Activated T-cell treated with anti-CD3 and anti-CD28 coated beads for 48 hours (primary cell): Measurements from ENCODE around the gene NCAPD3.
A peak's percentile ranks its signal among the peaks of the same experiment; 100 is the strongest.

Experiments used
- DNase-seq: peaks from one replicate; pipeline ENCODE4 v3.0.0-alpha.2; 2020; ENCODE audit warnings: low read depth

Gene NCAPD3

DNA sequence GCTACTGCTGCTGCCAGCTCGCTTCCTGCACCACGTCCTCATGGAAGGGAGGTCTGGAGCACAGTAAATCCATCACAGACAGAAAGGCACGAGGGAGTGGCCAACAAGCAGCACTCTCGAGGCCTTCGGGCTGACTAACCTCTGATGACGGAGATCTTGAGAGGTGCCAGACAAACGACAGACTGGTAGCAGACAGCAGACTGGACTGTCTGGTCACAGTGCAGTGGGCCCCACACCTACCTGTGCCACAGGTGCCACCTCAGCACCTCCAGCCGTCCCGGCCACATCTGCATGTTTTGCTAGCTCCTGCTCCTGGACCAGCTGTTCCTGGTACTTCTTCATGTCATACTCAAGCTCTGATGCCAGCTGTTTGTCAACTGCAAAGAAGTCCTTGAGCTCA lies 64.1 kb downstream of the NCAPD3 start:
- DNase-seq: no peak

- DNase-seq: no peak
These were observed 65.7 kb downstream of the NCAPD3 start for GRCh38 chr11:134158023-134158422.

GRCh38 chr11:134157451-134157850 lies 66.3 kb downstream of the NCAPD3 start:
- no peak for DNase-seq

DNA sequence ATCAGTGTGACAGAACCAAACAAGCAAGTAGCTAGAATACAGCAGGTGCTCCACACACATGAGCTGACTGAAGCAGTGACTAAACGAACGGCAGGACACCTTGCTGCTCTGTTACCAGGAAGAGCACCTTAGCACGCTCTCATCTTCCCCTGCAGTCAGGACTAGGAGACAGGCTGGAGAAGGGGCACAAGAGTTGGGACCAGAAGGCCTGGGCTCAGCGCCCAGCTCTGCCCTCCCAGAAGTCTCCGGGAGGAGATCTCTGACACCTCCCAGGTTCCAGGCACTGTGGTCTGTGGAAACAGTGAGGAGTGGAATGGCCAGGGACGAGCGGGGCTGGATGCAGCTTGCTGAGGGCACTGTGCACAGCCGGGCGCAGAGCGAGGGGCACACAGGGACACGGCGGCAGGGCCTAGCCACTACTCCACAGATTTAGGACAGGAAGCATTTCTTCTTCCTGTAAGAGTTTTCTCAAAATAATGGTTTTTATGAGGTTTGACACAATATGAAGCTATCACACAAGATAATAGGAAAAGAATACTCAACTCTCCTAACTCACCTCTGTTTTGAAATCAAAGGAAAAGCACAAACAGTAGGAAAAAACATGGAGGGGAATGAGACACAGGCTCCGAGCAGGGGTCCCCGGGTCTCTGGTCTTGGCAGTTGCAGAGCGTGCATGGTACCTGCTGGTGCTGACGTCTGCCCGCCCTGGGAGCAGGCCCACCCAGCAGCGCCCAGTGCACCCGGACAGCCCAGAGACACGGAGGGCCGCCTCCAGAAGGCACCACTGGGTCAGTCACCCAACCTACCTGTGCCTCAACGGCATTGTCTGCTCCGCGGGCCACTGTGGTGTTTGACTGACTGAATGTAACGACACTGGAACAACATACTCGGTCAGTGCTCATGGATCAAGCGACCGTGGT lies 67.6 kb downstream of the NCAPD3 start:
- no peak for DNase-seq

DNA sequence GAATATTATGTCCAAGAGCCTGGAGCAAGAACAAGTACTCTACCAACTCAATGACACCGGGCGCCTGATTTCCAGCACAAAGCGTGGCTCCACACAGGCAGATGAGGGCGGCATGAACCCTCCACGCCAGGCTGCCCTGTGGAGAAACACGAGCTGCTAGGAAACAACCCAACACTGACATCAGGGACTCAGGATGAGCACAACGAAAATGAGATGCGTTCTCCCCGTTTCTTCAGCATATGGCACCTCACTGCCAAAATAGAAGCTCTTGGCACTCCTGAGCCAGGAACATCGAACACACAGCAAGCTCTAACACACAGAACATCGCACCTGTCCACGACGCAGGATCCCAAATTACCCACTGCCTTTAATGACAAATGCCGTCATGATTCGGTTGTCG lies 68.3 kb downstream of the NCAPD3 start:
- DNase-seq: no peak

DNA sequence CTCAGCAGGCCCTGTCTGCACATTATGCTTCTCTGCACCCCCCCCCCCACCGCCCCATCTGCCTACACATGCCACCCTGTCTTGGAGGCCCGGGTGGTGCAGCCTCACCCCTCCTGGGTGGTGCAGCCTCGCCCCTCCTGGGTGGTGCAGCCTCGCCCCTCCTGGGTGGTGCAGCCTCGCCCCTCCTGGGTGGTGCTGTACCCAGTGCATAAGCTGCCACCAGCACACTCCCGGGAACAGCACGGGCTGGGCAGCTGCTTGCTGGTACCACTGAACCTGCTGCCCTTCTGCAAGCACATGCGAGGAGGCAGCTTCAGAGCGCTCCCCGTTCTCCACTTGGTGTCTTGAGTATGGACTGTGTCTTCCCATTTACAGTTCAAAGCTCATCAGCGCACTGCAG lies 69.3 kb downstream of the NCAPD3 start:
- DNase-seq: no peak

- no peak for DNase-seq
These were observed 70.4 kb downstream of the NCAPD3 start for GRCh38 chr11:134153147-134153905.

DNA sequence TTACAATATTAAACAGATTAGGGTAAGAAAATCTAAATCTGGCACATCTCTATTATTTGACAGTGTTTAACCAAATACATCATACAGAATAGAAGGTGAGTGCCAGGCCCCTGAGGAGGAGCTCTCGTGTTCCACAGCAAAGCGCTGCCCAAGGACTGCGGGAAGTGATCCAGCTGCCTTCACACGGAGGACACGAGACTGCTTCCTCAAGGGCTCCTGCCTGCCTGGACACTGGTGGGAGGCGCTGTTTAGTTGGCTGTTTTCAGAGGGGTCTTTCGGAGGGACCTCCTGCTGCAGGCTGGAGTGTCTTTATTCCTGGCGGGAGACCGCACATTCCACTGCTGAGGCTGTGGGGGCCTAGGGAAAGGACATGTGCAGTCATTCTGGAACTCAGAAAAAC lies 71.1 kb downstream of the NCAPD3 start:
- no peak for DNase-seq

- no peak for DNase-seq
These were observed 72.6 kb downstream of the NCAPD3 start for GRCh38 chr11:134151083-134151747.

DNA sequence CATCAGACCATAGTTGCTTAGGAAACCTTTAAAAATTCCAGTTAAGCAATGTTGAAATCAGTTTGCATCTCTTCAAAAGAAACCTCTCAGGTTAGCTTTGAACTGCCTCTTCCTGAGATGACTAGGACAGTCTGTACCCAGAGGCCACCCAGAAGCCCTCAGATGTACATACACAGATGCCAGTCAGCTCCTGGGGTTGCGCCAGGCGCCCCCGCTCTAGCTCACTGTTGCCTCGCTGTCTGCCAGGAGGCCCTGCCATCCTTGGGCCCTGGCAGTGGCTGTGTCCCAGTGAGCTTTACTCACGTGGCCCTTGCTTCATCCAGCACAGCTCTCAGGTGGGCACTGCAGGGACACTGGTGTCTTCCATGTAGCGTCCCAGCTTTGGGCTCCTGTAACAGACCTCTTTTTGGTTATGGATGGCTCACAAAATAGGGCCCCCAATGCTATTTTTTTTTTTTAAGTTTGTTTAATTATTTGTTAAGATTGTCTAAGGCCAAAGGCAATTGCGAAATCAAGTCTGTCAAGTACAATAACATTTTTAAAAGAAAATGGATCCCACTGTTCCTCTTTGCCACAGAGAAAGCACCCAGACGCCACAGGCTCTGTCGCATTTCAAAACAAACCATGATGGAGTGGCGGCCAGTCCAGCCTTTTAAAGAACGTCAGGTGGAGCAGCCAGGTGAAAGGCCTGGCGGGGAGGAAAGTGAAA lies 73.4 kb downstream of the NCAPD3 start:
- DNase-seq: no peak

DNA sequence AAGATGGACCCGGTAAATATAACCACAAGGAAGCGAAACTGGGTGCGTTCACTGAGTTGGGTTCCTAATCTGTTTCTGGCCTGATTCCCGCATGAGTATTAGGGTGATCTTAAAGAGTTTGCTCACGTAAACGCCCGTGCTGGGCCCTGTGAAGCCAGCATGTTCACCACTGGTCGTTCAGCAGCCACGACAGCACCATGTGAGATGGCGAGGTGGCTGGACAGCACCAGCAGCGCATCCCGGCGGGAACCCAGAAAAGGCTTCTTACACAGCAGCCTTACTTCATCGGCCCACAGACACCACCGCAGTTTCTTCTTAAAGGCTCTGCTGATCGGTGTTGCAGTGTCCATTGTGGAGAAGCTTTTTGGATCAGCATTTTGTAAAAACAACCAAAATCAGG lies 74.4 kb downstream of the NCAPD3 start:
- no peak for DNase-seq

GRCh38 chr11:134146598-134146997 lies 77.2 kb downstream of the NCAPD3 start:
- no peak for DNase-seq

- DNase-seq: no peak
These were observed 78.1 kb downstream of the NCAPD3 start for GRCh38 chr11:134145715-134146114.

- DNase-seq: no peak
These were observed 79.0 kb downstream of the NCAPD3 start for GRCh38 chr11:134144744-134145143.

DNA sequence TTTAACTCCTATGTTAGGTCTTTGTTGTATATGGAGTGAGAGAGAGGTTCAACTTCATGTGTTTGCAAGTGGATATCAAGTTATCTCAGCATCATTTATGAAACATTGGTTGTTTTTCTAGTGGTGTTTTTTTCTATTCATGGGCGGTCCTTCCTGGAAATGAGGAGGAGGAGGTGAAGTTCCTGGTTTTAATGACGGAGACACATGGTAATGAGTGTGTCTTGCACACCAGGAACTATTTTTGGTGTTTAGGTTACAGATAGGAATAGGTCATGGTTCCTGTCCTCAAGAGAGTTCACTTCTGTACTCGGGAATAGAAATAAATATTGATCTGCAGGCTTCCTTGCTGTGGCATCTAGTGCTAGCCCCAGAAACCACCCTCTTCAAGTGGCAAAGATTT lies 80.0 kb downstream of the NCAPD3 start:
- DNase-seq: no peak

GRCh38 chr11:134142536-134142935 lies 81.2 kb downstream of the NCAPD3 start:
- DNase-seq: no peak

- DNase-seq: no peak
These were observed 82.7 kb downstream of the NCAPD3 start for GRCh38 chr11:134140961-134141490.

- peak; percentile 15 for DNase-seq
These were observed 83.9 kb downstream of the NCAPD3 start for GRCh38 chr11:134139873-134140331.

GRCh38 chr11:134139303-134139872 lies 84.4 kb downstream of the NCAPD3 start:
- DNase-seq: no peak

- no peak for DNase-seq
These were observed 85.4 kb downstream of the NCAPD3 start for GRCh38 chr11:134138376-134138775.

GRCh38 chr11:134134167-134134566 lies 89.6 kb downstream of the NCAPD3 start:
- no peak for DNase-seq
